Cerebellar cortex (tissue), 1 donor: Measurements from ENCODE around the gene IL1RAPL2.
"Not testable (repeated sequence)": the region's sequence is repeated elsewhere in the genome, so short reads cannot be mapped to it uniquely, and the experiment has no call there.

Experiments
- DNase-seq: peaks from one replicate; pipeline ENCODE4 v3.0.0-alpha.2; 2015; ENCODE audit warnings: low spot score

IL1RAPL2 gene

GRCh38 chrX:104854790-104855340 lies 288.9 kb downstream of the IL1RAPL2 start:
- no peak for DNase-seq

GRCh38 chrX:104863466-104863865 lies 297.5 kb downstream of the IL1RAPL2 start:
- DNase-seq = no peak

- DNase-seq = no peak
Measured at GRCh38 chrX:104864296-104864695, 298.3 kb downstream of the IL1RAPL2 start.

GRCh38 chrX:104877504-104877903 lies 311.5 kb downstream of the IL1RAPL2 start:
- DNase-seq = no peak

GRCh38 chrX:104902070-104902469 lies 336.1 kb downstream of the IL1RAPL2 start:
- no peak for DNase-seq

GRCh38 chrX:104909694-104910093 lies 343.7 kb downstream of the IL1RAPL2 start:
- DNase-seq = not testable (repeated sequence)

- DNase-seq = peak; percentile 0
Measured at GRCh38 chrX:104913348-104913747, 347.3 kb downstream of the IL1RAPL2 start.

GRCh38 chrX:104914686-104915085 lies 348.7 kb downstream of the IL1RAPL2 start:
- DNase-seq = not testable (repeated sequence)

- no peak for DNase-seq
Measured at GRCh38 chrX:104918122-104918521, 352.1 kb downstream of the IL1RAPL2 start.

- DNase-seq = no peak
Measured at GRCh38 chrX:104921584-104922205, 355.7 kb downstream of the IL1RAPL2 start.

GRCh38 chrX:104922206-104922621 lies 356.2 kb downstream of the IL1RAPL2 start:
- peak; percentile 30 for DNase-seq

- DNase-seq = no peak
Measured at GRCh38 chrX:104929324-104929723, 363.3 kb downstream of the IL1RAPL2 start.

- DNase-seq = no peak
Measured at GRCh38 chrX:104935581-104935980, 369.6 kb downstream of the IL1RAPL2 start.

- no peak for DNase-seq
Measured at GRCh38 chrX:104953251-104953650, 387.3 kb downstream of the IL1RAPL2 start.

- no peak for DNase-seq
Measured at GRCh38 chrX:104961926-104962325, 395.9 kb downstream of the IL1RAPL2 start.

GRCh38 chrX:104968241-104968640 lies 402.2 kb downstream of the IL1RAPL2 start:
- no peak for DNase-seq

GRCh38 chrX:104972737-104973136 lies 406.7 kb downstream of the IL1RAPL2 start:
- no peak for DNase-seq

GRCh38 chrX:104987063-104987462 lies 421.1 kb downstream of the IL1RAPL2 start:
- no peak for DNase-seq

- DNase-seq = no peak
Measured at GRCh38 chrX:104988038-104988437, 422.0 kb downstream of the IL1RAPL2 start.

- DNase-seq = no peak
Measured at GRCh38 chrX:104995546-104995945, 429.5 kb downstream of the IL1RAPL2 start.

- no peak for DNase-seq
Measured at GRCh38 chrX:105006103-105006502, 440.1 kb downstream of the IL1RAPL2 start.

- DNase-seq = no peak
Measured at GRCh38 chrX:105006996-105007395, 441.0 kb downstream of the IL1RAPL2 start.

- no peak for DNase-seq
Measured at GRCh38 chrX:105013719-105014118, 447.7 kb downstream of the IL1RAPL2 start.

GRCh38 chrX:105017641-105018040 lies 451.6 kb downstream of the IL1RAPL2 start:
- DNase-seq = no peak
